ENCODE measurements around the gene PIGM. TPM values are rescaled to one million over a fixed set of nuclear protein-coding genes. Genes with fewer than 3 reads are reported as not detected.
A peak's percentile ranks its signal among the peaks of the same experiment; 100 is the strongest.

The PIGM gene
- total RNA-seq, 2 experiments from 2014 or later = 5.2 to 5.7 TPM

DNA sequence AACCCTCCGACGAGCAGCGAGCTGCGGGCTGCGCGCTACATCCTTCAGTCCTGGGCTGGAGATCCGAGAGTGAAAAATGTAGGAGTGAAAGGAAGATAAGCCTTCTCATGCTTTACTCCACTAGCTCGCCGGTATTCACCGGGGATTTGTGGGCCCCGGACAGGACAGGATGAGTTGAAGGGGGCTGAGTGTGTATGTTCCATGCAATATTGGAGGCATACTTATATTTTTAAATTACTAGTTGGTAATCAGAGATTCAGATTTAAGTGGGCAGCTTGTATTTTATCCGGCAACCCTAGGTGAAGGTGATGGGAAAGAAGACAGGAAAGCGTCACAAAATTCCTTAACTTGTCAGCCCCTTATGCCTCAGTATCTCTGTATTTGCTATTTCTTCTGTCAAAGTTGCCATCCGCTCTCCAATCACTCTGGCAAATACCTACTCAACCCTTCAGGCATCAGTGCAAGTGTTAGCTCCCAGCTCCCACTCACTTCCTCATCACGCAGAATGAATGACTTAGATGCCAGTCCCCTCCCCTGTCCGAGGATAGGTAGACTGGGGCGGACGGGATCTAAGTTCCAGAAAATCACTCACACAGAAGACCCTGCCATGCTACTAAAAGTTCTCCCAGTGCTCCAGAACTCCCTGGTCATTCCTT is 503 bp upstream of the PIGM start:
- Mint-ChIP-seq H3K4me3 (peak overlapping the region; percentile 90), H3K36me3 (ENCODE audit: low read depth) (peaks cover 3% of the 10 kb centered on the region), H3K9me3 (no peaks in the 10 kb centered on the region), H3K27ac (peak overlapping the region; percentile 80), H3K4me1 (peaks cover 30% of the 10 kb centered on the region), H3K27me3 (peaks cover 2% of the 10 kb centered on the region)
- ChIA-PET CTCF (interaction anchor here (0.9 to 3.1 kb wide), 6 partner anchors 13 to 53 kb away, joined by 3 to 32 read pairs (median 6); no protein-coding TSS in a partner anchor), POLR2A (interaction anchor here (0.8 to 1.8 kb wide), 4 partner anchors 10 to 28 kb away, joined by 3 to 9 read pairs (median 3); no protein-coding TSS in a partner anchor)
- DNase-seq = no peak

DNA sequence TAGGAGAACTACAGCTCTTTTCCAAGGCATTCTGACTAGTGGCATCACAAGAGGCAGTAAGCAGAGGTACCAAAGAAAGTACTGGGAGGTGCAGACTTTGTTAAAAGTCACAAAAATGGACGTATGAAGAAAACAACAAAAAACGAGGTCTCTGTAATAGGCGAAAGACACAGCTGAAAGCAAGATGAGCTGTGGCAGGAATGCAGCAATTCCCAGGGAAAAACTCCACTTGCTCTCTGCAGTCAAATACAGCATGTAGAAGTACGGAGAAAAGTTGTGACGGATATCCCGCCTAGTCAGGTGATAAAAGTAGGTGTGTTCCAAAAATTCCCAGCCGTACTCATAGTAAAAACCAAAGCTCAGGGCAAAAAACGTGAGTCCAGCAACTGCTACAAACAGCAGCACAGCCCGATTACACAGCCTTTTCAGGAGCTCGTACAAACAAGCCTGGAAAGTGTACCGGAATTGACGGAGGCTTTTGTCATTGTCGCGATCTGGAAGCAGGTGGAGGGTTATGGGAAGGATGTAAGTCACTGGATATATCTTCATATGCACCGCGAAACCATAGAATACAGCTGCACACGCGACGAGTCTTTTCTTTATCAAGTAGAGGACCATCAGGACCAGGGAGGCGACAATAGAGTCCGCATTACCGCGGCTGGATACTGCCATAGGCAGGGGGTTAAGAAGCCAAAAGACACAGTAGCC is 979 bp downstream of the PIGM start:
- Mint-ChIP-seq H3K9me3 (no peaks in the 10 kb centered on the region), H3K27me3 (peaks cover 2% of the 10 kb centered on the region), H3K27ac (peak overlapping the region; percentile 72), H3K4me3 (peak overlapping the region; percentile 90), H3K36me3 (ENCODE audit: low read depth) (peaks cover 6% of the 10 kb centered on the region), H3K4me1 (peaks cover 32% of the 10 kb centered on the region)
- DNase-seq = peak; percentile 20
- CTCF ChIA-PET = interaction anchor here (0.8 to 3.4 kb wide), 9 partner anchors 12 to 96 kb away, joined by 3 to 32 read pairs (median 5); no protein-coding TSS in a partner anchor
- POLR2A ChIA-PET = interaction anchor here (0.7 to 2.0 kb wide), 4 partner anchors 8 to 106 kb away, joined by 3 to 13 read pairs (median 6); partner anchors contain the start of genes IGSF8 and TAGLN2

DNA sequence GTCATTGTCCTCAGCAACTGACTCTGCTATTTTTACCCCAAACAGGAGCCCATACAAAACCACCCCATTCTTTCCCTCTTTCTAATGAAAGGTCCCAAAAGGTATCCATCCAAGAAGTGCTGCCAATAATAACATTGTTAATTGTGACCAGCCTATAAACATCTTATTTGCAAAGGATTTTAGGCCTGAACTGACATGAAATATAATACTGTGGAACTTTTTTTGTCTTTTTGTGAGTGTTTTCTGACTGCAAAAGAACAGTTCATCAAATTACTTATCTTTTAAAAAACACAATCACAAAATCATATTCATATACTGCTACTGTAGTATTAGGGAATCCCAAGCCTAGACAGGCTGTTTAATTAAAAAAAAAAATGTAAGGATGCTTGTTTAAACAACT is 3.4 kb downstream of the PIGM start:
- Mint-ChIP-seq H3K9me3 (no peaks in the 10 kb centered on the region), H3K4me1 (peaks cover 32% of the 10 kb centered on the region), H3K27ac (no peak overlapping the region), H3K27me3 (peaks cover 3% of the 10 kb centered on the region), H3K4me3 (no peak overlapping the region), H3K36me3 (ENCODE audit: low read depth) (peaks cover 6% of the 10 kb centered on the region)
- ChIA-PET POLR2A (no interaction called here), CTCF (interaction anchor here (3.4 kb wide), 1 partner anchor 18 kb away, joined by 25 read pairs; no protein-coding TSS in a partner anchor)
- DNase-seq = no peak

DNA sequence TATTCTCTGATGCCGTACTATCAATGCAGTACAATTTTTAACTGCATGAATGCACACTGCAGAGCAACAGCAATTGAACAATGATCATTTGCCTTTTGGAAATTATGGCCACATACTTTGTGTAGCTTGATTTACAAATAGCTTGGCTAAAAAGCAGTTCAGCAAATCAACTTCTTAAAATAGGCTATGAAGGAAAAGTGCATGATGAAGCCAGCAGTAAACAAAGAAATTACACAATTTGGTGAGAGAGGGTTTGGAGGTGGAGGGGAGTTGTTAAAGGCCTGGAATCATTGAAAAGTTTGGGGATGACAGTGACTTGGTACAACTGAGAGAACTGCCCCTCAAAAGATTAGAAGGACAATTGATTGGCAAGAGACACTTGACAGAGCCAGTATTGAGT is 6.5 kb downstream of the PIGM start:
- H3K27ac Mint-ChIP-seq = no peak overlapping the region
- POLR2A ChIA-PET = no interaction called here
- H3K4me1 Mint-ChIP-seq = peaks cover 16% of the 10 kb centered on the region
- H3K9me3 Mint-ChIP-seq = no peaks in the 10 kb centered on the region
- no peak for DNase-seq
- H3K4me3 Mint-ChIP-seq = no peak overlapping the region
- H3K36me3 Mint-ChIP-seq (ENCODE audit: low read depth) = peaks cover 6% of the 10 kb centered on the region
- CTCF ChIA-PET = interaction anchor here (0.9 to 1.1 kb wide), 2 partner anchors 18 to 61 kb away, joined by 3 to 4 read pairs; no protein-coding TSS in a partner anchor
- peaks cover 3% of the 10 kb centered on the region for H3K27me3 Mint-ChIP-seq

DNA sequence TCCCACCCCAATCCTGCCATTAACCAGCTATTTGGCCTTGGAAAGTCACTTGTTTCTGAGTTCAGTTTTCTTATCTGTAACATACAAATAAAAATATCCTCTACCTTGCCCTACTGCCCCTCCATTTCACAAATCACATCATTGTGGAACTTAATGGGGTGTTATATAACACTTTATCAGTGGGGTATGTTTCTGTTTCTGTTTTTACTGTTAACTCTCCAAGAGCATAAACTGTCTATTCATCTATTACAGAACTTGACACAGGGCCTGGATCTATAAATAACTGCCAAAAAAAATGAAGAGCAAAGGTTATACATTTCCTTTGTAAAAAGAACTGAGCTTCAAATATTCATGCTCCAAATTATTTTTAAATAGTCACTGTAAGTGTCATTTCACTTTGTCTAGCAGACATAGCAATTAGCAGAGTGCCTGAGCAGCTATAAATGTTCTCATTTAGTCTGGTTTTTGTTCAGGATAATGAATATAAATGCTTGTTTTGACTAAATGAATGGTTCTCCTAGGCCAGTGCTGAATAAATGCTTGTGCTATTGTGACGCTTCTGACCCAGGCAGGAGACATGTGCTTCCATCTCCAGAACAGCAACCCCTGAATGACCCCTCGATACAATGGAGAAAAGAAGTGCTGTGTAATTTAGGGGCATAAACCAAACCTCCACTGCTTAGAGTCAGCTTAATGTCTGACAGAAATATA is 7.4 kb downstream of the PIGM start:
- Mint-ChIP-seq H3K9me3 (no peaks in the 10 kb centered on the region), H3K27ac (no peak overlapping the region), H3K4me3 (no peak overlapping the region), H3K27me3 (peaks cover 3% of the 10 kb centered on the region), H3K4me1 (peaks cover 20% of the 10 kb centered on the region), H3K36me3 (ENCODE audit: low read depth) (peaks cover 6% of the 10 kb centered on the region)
- ChIA-PET CTCF (interaction anchor here (0.7 to 5.7 kb wide), 4 partner anchors 13 to 61 kb away, joined by 3 to 37 read pairs (median 3); no protein-coding TSS in a partner anchor), POLR2A (no interaction called here)
- DNase-seq = no peak

DNA sequence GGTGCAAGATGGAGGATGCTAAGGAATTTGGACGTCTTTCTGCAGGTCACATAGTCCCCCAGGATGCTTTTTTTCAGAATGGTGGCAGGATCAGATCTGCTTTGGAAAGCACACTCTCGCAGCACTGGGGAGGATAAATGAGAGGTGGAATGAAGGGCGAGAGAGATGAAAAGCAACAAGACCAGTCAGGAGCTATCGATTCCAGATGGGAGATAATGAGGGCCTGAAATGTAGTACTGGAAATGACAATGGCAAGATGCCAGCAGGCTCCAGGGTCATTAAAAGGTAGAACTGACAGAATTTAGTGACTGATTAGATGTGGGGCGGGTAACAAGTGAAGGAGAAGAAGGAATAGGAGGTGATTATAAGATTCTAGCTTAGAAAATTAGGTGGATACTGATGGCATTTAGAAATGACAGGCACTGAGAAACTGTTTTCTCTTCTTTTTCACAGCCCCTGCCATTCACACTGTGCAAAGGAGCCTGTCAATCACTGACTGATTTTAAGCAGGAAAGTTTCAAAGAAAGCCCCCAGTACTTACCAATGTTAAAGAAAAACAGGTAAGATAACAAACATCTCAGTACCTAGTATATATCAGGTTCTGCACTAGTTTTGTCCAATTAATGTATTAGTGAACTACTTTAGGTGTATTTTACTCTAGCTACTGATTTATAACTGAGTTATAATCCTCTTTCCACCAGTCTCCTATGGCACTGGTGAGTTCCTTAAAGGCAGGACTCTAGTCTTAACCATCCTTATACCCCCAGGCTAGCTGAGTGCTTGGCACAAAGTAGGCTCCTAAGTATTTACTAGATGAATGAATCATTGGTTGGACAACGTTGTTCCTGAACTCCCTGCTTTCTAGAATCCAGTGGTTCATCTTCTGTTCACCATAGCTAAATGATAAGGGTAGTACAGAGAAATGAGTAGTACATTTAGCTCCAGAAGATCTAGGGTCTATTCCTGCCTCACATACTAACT is 9.2 kb downstream of the PIGM start:
- POLR2A ChIA-PET = interaction anchor here (2.3 kb wide), 1 partner anchor 9 kb away, joined by 9 read pairs; the partner anchor contains the start of gene PIGM
- CTCF ChIA-PET = interaction anchor here (1.1 to 5.7 kb wide), 4 partner anchors 15 to 63 kb away, joined by 3 to 37 read pairs (median 4); no protein-coding TSS in a partner anchor
- no peak for DNase-seq

DNA sequence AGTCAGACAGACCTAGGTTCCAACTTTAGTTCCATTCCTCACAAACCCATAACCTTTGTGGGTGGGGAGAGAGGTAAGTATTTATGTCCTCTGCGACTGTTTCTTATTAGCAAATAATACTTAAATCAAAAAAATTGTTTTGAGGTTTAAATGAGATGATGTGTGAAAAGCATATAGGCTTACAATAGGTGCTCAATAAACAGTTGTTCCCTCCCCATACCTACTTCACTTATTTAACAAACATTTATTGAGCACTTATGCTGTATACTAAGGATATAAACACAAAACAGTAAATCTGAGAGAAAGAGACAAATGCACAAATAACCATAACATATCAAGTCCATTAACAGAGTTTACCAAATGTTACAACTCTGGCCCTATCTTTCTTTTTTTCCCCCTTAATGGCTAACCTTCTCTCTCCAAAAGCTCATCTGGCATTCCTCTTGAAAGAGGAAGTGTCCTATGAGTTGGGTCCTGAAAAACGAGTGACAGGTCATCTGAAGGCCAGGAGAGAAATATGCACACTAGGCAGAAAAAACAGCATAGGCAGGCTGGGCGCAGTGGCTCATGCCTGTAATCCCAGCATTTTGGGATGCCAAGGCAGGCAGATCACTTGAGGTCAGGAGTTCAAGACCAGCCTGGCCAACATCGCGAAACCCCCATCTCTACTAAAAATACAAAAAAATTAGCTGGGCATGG is 10.3 kb downstream of the PIGM start:
- ChIA-PET CTCF (interaction anchor here (5.7 kb wide), 1 partner anchor 14 kb away, joined by 37 read pairs; no protein-coding TSS in a partner anchor), POLR2A (interaction anchor here (0.7 to 2.3 kb wide), 2 partner anchors 10 to 94 kb away, joined by 3 to 9 read pairs; partner anchors contain the start of gene PIGM)
- Mint-ChIP-seq H3K4me3 (no peak overlapping the region), H3K9me3 (no peaks in the 10 kb centered on the region), H3K27ac (no peak overlapping the region), H3K27me3 (peaks cover 10% of the 10 kb centered on the region), H3K4me1 (peaks cover 25% of the 10 kb centered on the region), H3K36me3 (ENCODE audit: low read depth) (no peaks in the 10 kb centered on the region)
- DNase-seq = no peak

More for the DNA sequence above, 9.2 kb downstream of the PIGM start:
- H3K4me3 Mint-ChIP-seq = no peak overlapping the region
- no peaks in the 10 kb centered on the region for H3K9me3 Mint-ChIP-seq
- H3K4me1 Mint-ChIP-seq = peaks cover 27% of the 10 kb centered on the region
- H3K36me3 Mint-ChIP-seq (ENCODE audit: low read depth) = peaks cover 4% of the 10 kb centered on the region
- peaks cover 4% of the 10 kb centered on the region for H3K27me3 Mint-ChIP-seq
- no peak overlapping the region for H3K27ac Mint-ChIP-seq

DNA sequence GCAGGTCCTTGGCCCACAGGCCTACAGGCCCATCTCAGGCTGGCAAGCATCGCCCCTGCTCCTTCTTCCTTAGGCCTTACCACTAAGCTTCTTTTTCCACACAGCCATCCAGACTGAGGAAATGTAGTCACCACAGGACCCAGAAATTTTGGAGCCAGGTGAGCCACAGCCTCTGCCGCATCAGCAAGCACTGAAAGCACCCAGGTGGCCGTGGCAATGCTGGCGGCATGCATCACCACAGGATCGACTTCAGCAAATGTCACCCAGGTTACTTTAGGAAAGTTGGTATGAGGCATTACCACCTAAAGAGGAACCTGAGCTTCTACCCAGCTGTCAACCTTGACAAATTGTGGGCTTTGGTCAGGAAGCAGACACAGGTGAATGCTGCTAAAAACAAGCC is 11.6 kb downstream of the PIGM start:
- no peaks in the 10 kb centered on the region for H3K36me3 Mint-ChIP-seq (ENCODE audit: low read depth)
- no peak overlapping the region for H3K27ac Mint-ChIP-seq
- peaks cover 10% of the 10 kb centered on the region for H3K27me3 Mint-ChIP-seq
- ChIA-PET POLR2A (interaction anchor here (1.1 to 1.3 kb wide), 2 partner anchors 12 to 95 kb away, joined by 3 read pairs; partner anchors contain the start of genes PIGM and TAGLN2), CTCF (interaction anchor here (1.4 to 5.7 kb wide), 2 partner anchors 13 to 27 kb away, joined by 5 to 37 read pairs; no protein-coding TSS in a partner anchor)
- H3K4me1 Mint-ChIP-seq = peaks cover 25% of the 10 kb centered on the region
- no peaks in the 10 kb centered on the region for H3K9me3 Mint-ChIP-seq
- no peak for DNase-seq
- no peak overlapping the region for H3K4me3 Mint-ChIP-seq

DNA sequence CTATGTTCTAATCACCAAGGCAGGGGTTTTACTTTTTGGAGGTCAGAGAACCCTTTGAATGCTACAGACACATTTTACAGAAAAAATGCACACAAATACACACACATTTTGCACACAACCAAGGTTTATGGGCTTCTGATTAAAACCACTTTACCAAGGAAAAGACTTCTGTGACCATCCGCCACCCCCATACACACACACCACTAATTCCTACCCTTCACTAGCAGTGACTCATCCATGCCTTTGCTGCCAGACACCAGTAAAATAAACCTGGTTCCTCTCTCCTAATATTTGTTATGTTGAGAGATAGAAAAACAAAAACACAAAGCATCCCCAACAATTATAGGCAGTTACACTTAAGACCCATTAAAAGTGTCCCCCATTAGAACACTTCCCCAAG is 12.9 kb downstream of the PIGM start:
- H3K9me3 Mint-ChIP-seq = no peaks in the 10 kb centered on the region
- POLR2A ChIA-PET = no interaction called here
- no peak for DNase-seq
- no peak overlapping the region for H3K4me3 Mint-ChIP-seq
- peak overlapping the region; percentile 33 for H3K27ac Mint-ChIP-seq
- H3K36me3 Mint-ChIP-seq (ENCODE audit: low read depth) = no peaks in the 10 kb centered on the region
- peaks cover 10% of the 10 kb centered on the region for H3K27me3 Mint-ChIP-seq
- peaks cover 25% of the 10 kb centered on the region for H3K4me1 Mint-ChIP-seq
- CTCF ChIA-PET = interaction anchor here (1.0 to 5.4 kb wide), 5 partner anchors 12 to 59 kb away, joined by 3 to 47 read pairs (median 5); partner anchors contain the start of gene PIGM

DNA sequence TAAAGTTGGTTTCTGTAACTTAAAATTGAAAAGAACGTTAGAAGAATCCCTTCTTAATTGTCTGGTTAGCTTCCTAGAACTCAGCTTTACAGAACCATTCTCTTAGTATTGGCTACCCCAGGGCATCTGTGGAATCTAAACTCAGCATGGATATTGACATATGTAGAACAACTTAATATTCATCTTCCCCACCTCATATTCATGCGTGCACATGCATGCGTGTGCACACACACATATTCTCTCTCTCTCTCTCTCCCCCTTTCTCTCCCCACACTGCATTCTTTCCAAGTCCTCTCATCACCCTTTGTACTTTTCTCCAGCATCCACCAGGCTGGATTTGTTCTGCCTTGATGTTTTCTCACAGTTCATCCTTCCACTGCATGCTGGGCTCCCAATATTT is 13.4 kb downstream of the PIGM start:
- POLR2A ChIA-PET = no interaction called here

DNA sequence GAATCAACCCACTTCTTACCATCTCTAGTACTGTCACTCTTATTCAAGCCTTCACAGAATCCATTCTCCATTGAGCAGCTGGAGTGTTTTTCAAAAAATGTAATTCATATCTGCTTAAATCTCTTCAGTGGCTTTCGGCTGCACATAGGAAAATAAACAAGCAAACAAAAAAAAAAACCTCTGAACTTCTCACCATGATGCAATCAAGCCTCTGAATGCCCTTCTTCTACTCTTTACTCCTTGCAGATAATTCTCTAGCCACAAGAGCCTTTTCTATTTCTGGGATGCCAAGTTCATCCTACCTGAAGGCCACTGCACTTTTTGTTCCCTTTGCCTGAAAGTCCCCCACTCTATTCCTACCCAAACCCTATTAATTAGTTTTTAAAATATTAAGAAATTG is 14.2 kb downstream of the PIGM start:
- H3K4me3 Mint-ChIP-seq = no peak overlapping the region
- H3K4me1 Mint-ChIP-seq = peaks cover 25% of the 10 kb centered on the region
- POLR2A ChIA-PET = no interaction called here
- CTCF ChIA-PET = interaction anchor here (2.3 to 5.4 kb wide), 2 partner anchors 11 to 13 kb away, joined by 8 to 47 read pairs; partner anchors contain the start of gene PIGM
- H3K27ac Mint-ChIP-seq = no peak overlapping the region
- H3K27me3 Mint-ChIP-seq = peaks cover 7% of the 10 kb centered on the region
- H3K9me3 Mint-ChIP-seq = no peaks in the 10 kb centered on the region
- DNase-seq = no peak
- no peaks in the 10 kb centered on the region for H3K36me3 Mint-ChIP-seq (ENCODE audit: low read depth)

More for the DNA sequence above, 13.4 kb downstream of the PIGM start:
- Mint-ChIP-seq H3K36me3 (ENCODE audit: low read depth) (no peaks in the 10 kb centered on the region), H3K4me3 (no peak overlapping the region), H3K4me1 (peaks cover 25% of the 10 kb centered on the region), H3K27ac (no peak overlapping the region), H3K27me3 (peaks cover 7% of the 10 kb centered on the region), H3K9me3 (no peaks in the 10 kb centered on the region)
- no peak for DNase-seq
- CTCF ChIA-PET = interaction anchor here (1.0 to 5.4 kb wide), 4 partner anchors 12 to 60 kb away, joined by 3 to 47 read pairs (median 6); partner anchors contain the start of gene PIGM
